GM20431 (cell line): ENCODE data around the gene WNT4.

Source experiments
- in situ Hi-C: fragments of 300-500 bp; cut with MseI, MboI; formaldehyde crosslinking; loops from one replicate; pipeline ENCODE4 v1.15.0; 2020; ENCODE audit warnings: low sequenced_read_pairs; ENCODE audit not compliant: unreplicated experiment

WNT4 gene

GRCh38 chr1:22117851-22118250 lies 25.0 kb downstream of the WNT4 start:
- in situ Hi-C loops = no loop called here

- in situ Hi-C loops = no loop called here
These were observed 25.7 kb downstream of the WNT4 start for GRCh38 chr1:22117238-22117637.

- in situ Hi-C loops = no loop called here
These were observed 27.6 kb downstream of the WNT4 start for GRCh38 chr1:22115286-22115685.

GRCh38 chr1:22114083-22115012 lies 28.5 kb downstream of the WNT4 start:
- in situ Hi-C loops = no loop called here

GRCh38 chr1:22112554-22112953 lies 30.3 kb downstream of the WNT4 start:
- in situ Hi-C loops = no loop called here

- in situ Hi-C loops = no loop called here
These were observed 31.3 kb downstream of the WNT4 start for GRCh38 chr1:22111620-22112019.

GRCh38 chr1:22111115-22111514 lies 31.8 kb downstream of the WNT4 start:
- in situ Hi-C loops = no loop called here

- in situ Hi-C loops = no loop called here
These were observed 32.9 kb downstream of the WNT4 start for GRCh38 chr1:22110016-22110415.

GRCh38 chr1:22108339-22109105 lies 34.4 kb downstream of the WNT4 start:
- in situ Hi-C loops = no loop called here

GRCh38 chr1:22107126-22107525 lies 35.8 kb downstream of the WNT4 start:
- in situ Hi-C loops = no loop called here

- in situ Hi-C loops = no loop called here
These were observed 37.2 kb downstream of the WNT4 start for GRCh38 chr1:22105611-22106207.

- in situ Hi-C loops = no loop called here
These were observed 37.9 kb downstream of the WNT4 start for GRCh38 chr1:22104865-22105437.

GRCh38 chr1:22104094-22104493 lies 38.8 kb downstream of the WNT4 start:
- in situ Hi-C loops = no loop called here

GRCh38 chr1:22102746-22103145 lies 40.2 kb downstream of the WNT4 start:
- in situ Hi-C loops = no loop called here

- in situ Hi-C loops = no loop called here
These were observed 40.9 kb downstream of the WNT4 start for GRCh38 chr1:22101995-22102394.

GRCh38 chr1:22101199-22101598 lies 41.7 kb downstream of the WNT4 start:
- in situ Hi-C loops = no loop called here

- in situ Hi-C loops = no loop called here
These were observed 42.7 kb downstream of the WNT4 start for GRCh38 chr1:22100168-22100567.

GRCh38 chr1:22098752-22099151 lies 44.1 kb downstream of the WNT4 start:
- in situ Hi-C loops = no loop called here

- in situ Hi-C loops = no loop called here
These were observed 46.4 kb downstream of the WNT4 start for GRCh38 chr1:22096463-22096862.

GRCh38 chr1:22096036-22096435 lies 46.9 kb downstream of the WNT4 start:
- in situ Hi-C loops = no loop called here
